GM12892 (cell line): ENCODE data around the gene SIT1.
A peak's percentile ranks its signal among the peaks of the same experiment; 100 is the strongest.
"Not testable (repeated sequence)": the region's sequence is repeated elsewhere in the genome, so short reads cannot be mapped to it uniquely, and the experiment has no call there.

Source experiments
- DNase-seq: peaks from one replicate; pipeline ENCODE4 v3.0.0; 2011; ENCODE audit not compliant: insufficient read length
- FAIRE-seq: peaks from 2 replicates; lab custom pipeline; 2011; peaks lifted over from hg19 to GRCh38; lab: Jason Lieb, UNC
- POLR2A ChIP-seq: IDR thresholded peaks from 2 replicates; pipeline ENCODE4 v1.6.1; 2011; ENCODE audit warnings: low read depth, low read length, control low read depth
- POLR2AphosphoS5 ChIP-seq: IDR thresholded peaks from 2 replicates; pipeline ENCODE4 v1.6.1; 2011; ENCODE audit warnings: low read depth, low read length, control low read depth
- TAF1 ChIP-seq: IDR thresholded peaks from 2 replicates; pipeline ENCODE4 v1.6.1; 2011; ENCODE audit warnings: low read depth, mild to moderate bottlenecking, control low read depth, low read length, borderline replicate concordance

SIT1 gene

GRCh38 chr9:35652829-35653209 lies 2.1 kb upstream of the SIT1 start:
- TF ChIP-seq POLR2A: no peak
- TF ChIP-seq POLR2AphosphoS5: no peak
- TF ChIP-seq TAF1: no peak
- DNase-seq (no peak), FAIRE-seq (no peak)

- FAIRE-seq (no peak), DNase-seq (no peak)
- TF ChIP-seq TAF1 (no peak), POLR2A (no peak), POLR2AphosphoS5 (no peak)
Measured at GRCh38 chr9:35651956-35652828, 1.5 kb upstream of the SIT1 start.

GRCh38 chr9:35649431-35650340 lies 1.0 kb downstream of the SIT1 start:
- DNase-seq (no peak), FAIRE-seq (no peak)
- TF ChIP-seq POLR2A (no peak), TAF1 (no peak), POLR2AphosphoS5 (no peak)

- DNase-seq (peak; percentile 95), FAIRE-seq (peak; percentile 97)
- peak; percentile 61 for TF ChIP-seq POLR2AphosphoS5
- TF ChIP-seq POLR2A: peak; percentile 61
- peak; percentile 55; the same call in 1 of the 2 replicates for TF ChIP-seq TAF1
Measured at GRCh38 chr9:35646533-35647265, 4.0 kb downstream of the SIT1 start.

- FAIRE-seq: no peak
- DNase-seq: no peak
- TF ChIP-seq TAF1 (no peak), POLR2A (no peak), POLR2AphosphoS5 (no peak)
Measured at GRCh38 chr9:35646153-35646532, 4.6 kb downstream of the SIT1 start.

- FAIRE-seq, DNase-seq: not testable (repeated sequence)
Measured at GRCh38 chr9:35645736-35646135, 5.0 kb downstream of the SIT1 start.

GRCh38 chr9:35643046-35643445 lies 7.7 kb downstream of the SIT1 start:
- TF ChIP-seq TAF1 (no peak), POLR2AphosphoS5 (no peak), POLR2A (no peak)
- FAIRE-seq: no peak
- DNase-seq: no peak

GRCh38 chr9:35641478-35641877 lies 9.3 kb downstream of the SIT1 start:
- DNase-seq, FAIRE-seq: not testable (repeated sequence)

- DNase-seq, FAIRE-seq: not testable (repeated sequence)
Measured at GRCh38 chr9:35640431-35640830, 10.3 kb downstream of the SIT1 start.

- TF ChIP-seq POLR2A: no peak
- TF ChIP-seq TAF1: no peak
- TF ChIP-seq POLR2AphosphoS5: no peak
- no peak for DNase-seq
- FAIRE-seq: peak; percentile 87
Measured at GRCh38 chr9:35639631-35640030, 11.1 kb downstream of the SIT1 start.

GRCh38 chr9:35639225-35639624 lies 11.5 kb downstream of the SIT1 start:
- FAIRE-seq, DNase-seq: not testable (repeated sequence)

- DNase-seq, FAIRE-seq: not testable (repeated sequence)
Measured at GRCh38 chr9:35638751-35639150, 12.0 kb downstream of the SIT1 start.

- not testable (repeated sequence) for FAIRE-seq, DNase-seq
Measured at GRCh38 chr9:35637427-35637955, 13.2 kb downstream of the SIT1 start.

GRCh38 chr9:35636877-35637246 lies 13.9 kb downstream of the SIT1 start:
- not testable (repeated sequence) for FAIRE-seq, DNase-seq
